GM13976 (cell line): ENCODE results near the gene COMMD10.
"Not testable (repeated sequence)": the region's sequence is repeated elsewhere in the genome, so short reads cannot be mapped to it uniquely, and the experiment has no call there.

Experiments used
- DNase-seq: peaks from one replicate; pipeline ENCODE4 v3.0.0; 2012; ENCODE audit warnings: low spot score
- in situ Hi-C: fragments of 300-500 bp; cut with MboI; formaldehyde crosslinking; loops from one replicate; pipeline ENCODE4 v1.12.0; 2022; ENCODE audit warnings: low sequenced_read_pairs, mixed read lengths, inconsistent platforms; ENCODE audit not compliant: unreplicated experiment
- TF ChIP-seq, protein P1 (sequence below): IDR thresholded peaks from 2 replicates; pipeline ENCODE4 v1.5.1; 2012; ENCODE audit warnings: borderline replicate concordance, mild to moderate bottlenecking; ENCODE audit not compliant: insufficient read depth; ENCODE audit errors: extremely low read depth, missing control alignments, control extremely low read depth

Gene COMMD10

DNA sequence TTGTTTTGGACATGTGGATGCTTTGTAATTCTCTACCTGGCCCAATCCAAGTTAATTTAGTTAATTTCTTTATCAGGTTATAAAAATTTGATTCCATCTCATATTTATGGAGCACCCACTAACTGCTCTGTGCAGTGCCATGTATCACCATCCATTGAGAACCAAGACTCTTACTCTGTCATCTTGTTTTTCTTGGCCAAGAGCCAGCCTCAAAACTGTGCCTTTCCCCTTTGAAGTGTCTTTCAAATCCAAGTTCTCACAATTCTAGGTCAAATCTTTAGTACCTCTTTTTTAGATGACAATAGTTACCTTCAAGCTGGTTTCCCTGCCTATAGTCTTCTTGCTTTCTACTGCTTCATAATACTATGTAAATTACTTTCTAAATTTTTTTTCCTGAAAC, 3.2 kb downstream of the COMMD10 start:
- no peak for DNase-seq
- TF ChIP-seq, protein P1, sequence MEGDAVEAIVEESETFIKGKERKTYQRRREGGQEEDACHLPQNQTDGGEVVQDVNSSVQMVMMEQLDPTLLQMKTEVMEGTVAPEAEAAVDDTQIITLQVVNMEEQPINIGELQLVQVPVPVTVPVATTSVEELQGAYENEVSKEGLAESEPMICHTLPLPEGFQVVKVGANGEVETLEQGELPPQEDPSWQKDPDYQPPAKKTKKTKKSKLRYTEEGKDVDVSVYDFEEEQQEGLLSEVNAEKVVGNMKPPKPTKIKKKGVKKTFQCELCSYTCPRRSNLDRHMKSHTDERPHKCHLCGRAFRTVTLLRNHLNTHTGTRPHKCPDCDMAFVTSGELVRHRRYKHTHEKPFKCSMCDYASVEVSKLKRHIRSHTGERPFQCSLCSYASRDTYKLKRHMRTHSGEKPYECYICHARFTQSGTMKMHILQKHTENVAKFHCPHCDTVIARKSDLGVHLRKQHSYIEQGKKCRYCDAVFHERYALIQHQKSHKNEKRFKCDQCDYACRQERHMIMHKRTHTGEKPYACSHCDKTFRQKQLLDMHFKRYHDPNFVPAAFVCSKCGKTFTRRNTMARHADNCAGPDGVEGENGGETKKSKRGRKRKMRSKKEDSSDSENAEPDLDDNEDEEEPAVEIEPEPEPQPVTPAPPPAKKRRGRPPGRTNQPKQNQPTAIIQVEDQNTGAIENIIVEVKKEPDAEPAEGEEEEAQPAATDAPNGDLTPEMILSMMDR: no peak
- in situ Hi-C loops: no loop called here

DNA sequence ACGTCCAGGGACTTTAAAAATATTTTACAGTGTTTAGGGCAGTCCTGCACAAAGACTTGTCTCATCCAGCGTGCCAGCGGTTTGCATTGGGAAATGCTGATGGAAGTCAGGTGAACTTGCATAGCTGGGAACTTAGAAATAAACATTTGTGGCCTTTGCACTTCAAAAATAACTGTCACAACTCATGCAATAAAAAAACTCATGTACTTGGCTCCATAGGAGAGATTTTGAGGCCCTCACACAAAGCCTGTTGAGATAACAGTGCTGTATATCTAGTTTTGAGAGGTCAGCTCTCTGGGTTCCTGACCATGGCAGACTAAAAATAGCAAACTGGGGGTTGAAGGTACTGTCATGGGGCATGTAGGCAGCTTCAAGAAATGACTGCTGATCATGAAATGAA, 5.5 kb downstream of the COMMD10 start:
- in situ Hi-C loops: no loop called here
- TF ChIP-seq, protein P1: no peak
- DNase-seq: no peak

DNA sequence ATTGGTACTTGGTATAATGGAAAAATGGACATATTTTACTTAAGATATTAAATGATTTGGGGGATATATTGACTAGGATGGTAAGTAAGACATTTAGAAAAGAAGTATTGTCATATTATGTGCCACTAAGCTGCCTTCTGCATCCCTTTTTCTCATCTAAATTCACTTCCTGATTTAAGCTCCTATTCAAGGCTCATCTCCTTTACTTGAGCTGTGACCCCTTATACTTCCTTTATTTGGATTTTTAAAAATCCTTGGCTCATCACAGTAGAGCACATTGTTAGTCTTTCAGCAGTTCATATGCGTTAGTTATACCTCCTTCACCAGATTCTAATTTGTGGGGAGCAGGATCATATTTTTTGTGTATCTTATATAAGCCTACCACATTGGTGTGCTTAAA, 6.6 kb downstream of the COMMD10 start:
- TF ChIP-seq, protein P1: no peak
- no peak for DNase-seq
- in situ Hi-C loops: no loop called here

DNA sequence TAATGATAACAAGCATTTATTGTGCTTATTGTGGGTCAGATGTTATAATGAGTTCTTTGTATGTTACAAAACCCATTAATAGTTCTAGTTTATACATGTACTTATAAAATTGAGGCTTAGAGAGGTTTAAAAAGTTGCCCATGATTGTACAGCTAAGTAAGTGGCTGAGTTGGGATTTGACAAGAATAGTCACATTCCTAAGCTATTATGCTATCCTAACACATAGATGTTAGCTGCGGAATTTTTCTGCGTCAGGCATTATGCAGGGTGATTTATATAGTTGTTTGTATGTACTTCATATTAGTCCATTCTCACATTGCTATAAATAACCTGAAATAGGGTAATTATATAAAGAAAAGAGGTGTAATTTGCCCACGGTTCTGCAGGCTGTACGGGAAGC, 12.5 kb downstream of the COMMD10 start:
- in situ Hi-C loops: no loop called here
- TF ChIP-seq, protein P1: no peak
- no peak for DNase-seq

DNA sequence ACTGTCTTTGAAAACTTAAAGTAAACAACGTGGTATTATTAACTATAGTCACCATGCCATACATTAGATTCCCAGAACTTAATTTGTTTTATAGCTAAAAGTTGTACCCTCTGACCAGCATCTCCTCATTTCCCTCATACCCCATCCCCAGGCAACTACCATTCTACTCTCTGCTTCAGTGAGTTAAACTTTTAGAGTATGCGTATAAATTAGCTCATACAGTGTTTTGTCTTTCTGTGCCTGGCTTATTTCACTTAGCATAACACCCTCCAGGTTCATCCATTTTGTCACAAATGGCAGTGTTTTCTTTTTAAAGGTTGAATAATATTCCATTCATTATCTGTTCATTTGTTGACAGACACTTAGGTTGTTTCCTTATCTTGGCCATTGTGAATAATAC, 14.2 kb downstream of the COMMD10 start:
- in situ Hi-C loops: no loop called here
- DNase-seq: no peak
- TF ChIP-seq, protein P1: no peak

DNA sequence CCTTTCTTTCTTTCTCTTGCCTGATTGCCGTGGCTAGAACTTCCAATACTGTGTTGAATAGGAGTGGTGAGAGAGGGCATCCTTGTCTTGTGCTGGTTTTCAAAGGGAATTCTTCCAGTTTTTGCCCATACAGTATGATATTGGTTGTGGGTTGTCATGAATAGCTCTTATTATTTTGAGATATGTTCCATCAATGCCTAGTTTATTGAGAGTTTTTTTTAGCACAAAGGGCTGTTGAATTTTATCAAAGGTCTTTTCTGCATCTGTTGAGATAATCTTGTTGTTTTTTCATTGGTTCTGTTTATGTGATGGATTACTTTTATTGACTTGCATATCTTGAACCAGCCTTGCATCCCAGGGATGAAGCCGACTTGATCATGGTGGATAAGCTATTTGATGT, 20.1 kb downstream of the COMMD10 start:
- in situ Hi-C loops, DNase-seq: not testable (repeated sequence)

DNA sequence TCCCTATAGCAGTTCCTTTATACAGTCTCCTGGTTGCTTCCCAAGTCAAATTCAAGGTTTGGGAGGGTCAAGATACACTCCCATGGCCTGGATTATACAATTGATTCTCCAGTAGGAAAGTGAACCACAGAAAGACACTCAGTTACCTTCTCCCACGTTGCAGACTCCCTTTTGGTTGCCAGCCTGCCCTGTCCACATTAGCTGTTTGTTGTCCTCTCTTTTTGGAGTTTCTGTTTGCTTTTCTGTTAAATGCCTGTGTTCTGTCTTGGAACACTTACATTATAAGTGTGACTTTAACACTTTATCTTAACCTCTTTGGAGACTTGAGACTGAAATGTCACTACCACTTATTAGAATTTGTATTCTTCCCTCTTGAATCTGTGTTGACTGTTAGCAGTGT, 30.3 kb downstream of the COMMD10 start:
- in situ Hi-C loops: no loop called here
- DNase-seq: no peak
- TF ChIP-seq, protein P1: no peak

DNA sequence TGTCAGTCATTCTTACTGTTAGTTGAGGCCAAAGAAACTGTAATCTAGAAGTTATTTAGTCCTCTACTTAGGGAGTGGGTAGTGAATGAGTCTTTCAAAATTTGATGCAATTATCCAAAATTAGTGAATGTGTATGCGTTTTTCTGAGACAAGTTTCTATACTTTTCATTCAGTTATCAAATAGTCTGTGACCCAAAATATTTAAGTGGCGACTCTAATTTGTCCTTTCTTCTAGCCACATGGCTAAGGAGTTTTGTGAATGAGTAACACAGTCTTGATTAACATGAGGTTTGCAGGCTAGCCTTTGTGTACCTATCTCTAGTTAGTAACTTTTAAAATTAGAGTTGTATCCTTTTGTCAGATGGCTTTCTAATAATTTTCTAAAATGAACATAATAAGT, 45.6 kb downstream of the COMMD10 start:
- DNase-seq: no peak
- in situ Hi-C loops: loop anchor here (25.0 kb wide), 2 partner anchors 407 to 807 kb away; no protein-coding TSS in a partner anchor
- TF ChIP-seq, protein P1: no peak
